ENCODE measurements around the gene PODNL1. TPM values are rescaled to one million over a fixed set of nuclear protein-coding genes. Genes with fewer than 3 reads are reported as not detected.

The PODNL1 gene
- total and polyA plus RNA-seq, 2 of the 13 experiments (the other 11 are each of a cell fraction or from before 2014, with no cell fraction given), result 0.18 TPM; not detected in 1

- Histone ChIP-seq H3K4me2 (ENCODE audit: low read depth, low read length) (no peak overlapping the region), H3K9me3 (ENCODE audit: low read length) (no peaks in the 10 kb centered on the region), H3K27ac (ENCODE audit: extremely low read length, insufficient read depth, low read length) (no peak overlapping the region), H2AFZ (ENCODE audit: low read length) (no peak overlapping the region), H3K79me2 (ENCODE audit: insufficient read depth, low read length) (no peaks in the 10 kb centered on the region), H3K36me3 (replicated peaks in 1 of 2; ENCODE audit: control insufficient read depth in 1 of 2, insufficient read depth in 2 of 2, low read length in 2 of 2) (peaks cover 12 to 39% of the 10 kb centered on the region in 2 experiments), H3K9ac (ENCODE audit: insufficient read depth, low read depth, low read length) (no peak overlapping the region), H3K27me3 (ENCODE audit: control insufficient read depth in 1 of 2, insufficient read depth in 2 of 2, low read length in 2 of 2) (no peaks in the 10 kb centered on the region), H4K20me1 (ENCODE audit: insufficient read depth, low read length) (no peaks in the 10 kb centered on the region), H3K4me1 (ENCODE audit: insufficient read depth, low read length) (no peaks in the 10 kb centered on the region), H3K4me3 (replicated peaks in 1 of 3; ENCODE audit: insufficient read depth in 1 of 3, low read depth in 2 of 3, low read length in 3 of 3) (no peak overlapping the region)
- 97% methylated on average over 54 of the region's 89 CpGs for WGBS (ENCODE audit: low lambda C conversion rate)
- ATAC-seq, result no peak
- intact Hi-C loops (cut with micrococcal nuclease; ENCODE audit: unreplicated experiment), result no loop called here
- in situ Hi-C loops (cut with HindIII; ENCODE audit: extremely low pct_ligation_motif_present, low pct_unique_long_range_greater_than_20kb), result no loop called here
- FAIRE-seq, result no peak
- no TSS peak for BruUV-seq (replicated peaks)
- DNase-seq (ENCODE audit: low spot score), result no peak
- CTCF ChIA-PET (ENCODE audit: low intra/inter-chr PET ratio, low total read pairs), result no interaction called here
- POLR2A ChIA-PET, result no interaction called here
- TF ChIP-seq ZNF296 (CRISPR knock-in tag; conservative IDR thresholded peaks at IDR 0.05) (no peak), AGO2 (optimal IDR thresholded peaks at IDR 0.05; ENCODE audit: low read depth, low read length) (peak; percentile 72)
Observed at GRCh38 chr19:13962699-13963602, 24.7 kb upstream of the PODNL1 start.

GRCh38 chr19:13961826-13962698, 23.8 kb upstream of the PODNL1 start:
- CTCF ChIA-PET (ENCODE audit: low intra/inter-chr PET ratio, low total read pairs), result no interaction called here
- POLR2A ChIA-PET, result interaction anchor here (0.9 kb wide), 1 partner anchor 70 kb away, joined by 3 read pairs; the partner anchor contains the start of gene IL27RA

More at GRCh38 chr19:13961826-13962698, 23.8 kb upstream of the PODNL1 start:
- BruUV-seq (replicated peaks), result no TSS peak
- H3K4me2 ChIP-seq (ENCODE audit: low read depth, low read length), result no peak overlapping the region
- in situ Hi-C loops (cut with HindIII; ENCODE audit: extremely low pct_ligation_motif_present, low pct_unique_long_range_greater_than_20kb), result no loop called here
- H3K79me2 ChIP-seq (ENCODE audit: insufficient read depth, low read length), result no peaks in the 10 kb centered on the region
- ATAC-seq (no peak), DNase-seq (ENCODE audit: low spot score) (no peak), FAIRE-seq (no peak)
- no peak overlapping the region for H3K27ac ChIP-seq (ENCODE audit: extremely low read length, insufficient read depth, low read length)
- 98% methylated on average over 26 of the region's 55 CpGs for WGBS (ENCODE audit: low lambda C conversion rate)
- H3K4me1 ChIP-seq (ENCODE audit: insufficient read depth, low read length), result no peaks in the 10 kb centered on the region
- intact Hi-C loops (cut with micrococcal nuclease; ENCODE audit: unreplicated experiment), result no loop called here
- peak; percentile 58 for TF ChIP-seq AGO2 (optimal IDR thresholded peaks at IDR 0.05; ENCODE audit: low read depth, low read length)
- no peak for TF ChIP-seq ZNF354B (CRISPR knock-in tag; IDR thresholded peaks at IDR 0.05)
- H3K9ac ChIP-seq (ENCODE audit: insufficient read depth, low read depth, low read length), result no peak overlapping the region
- no peak overlapping the region for H3K4me3 ChIP-seq (replicated peaks in 1 of 3; ENCODE audit: insufficient read depth in 1 of 3, low read depth in 2 of 3, low read length in 3 of 3)
- H4K20me1 ChIP-seq (ENCODE audit: insufficient read depth, low read length), result no peaks in the 10 kb centered on the region
- H3K27me3 ChIP-seq (ENCODE audit: control insufficient read depth in 1 of 2, insufficient read depth in 2 of 2, low read length in 2 of 2), result no peaks in the 10 kb centered on the region
- H3K9me3 ChIP-seq (ENCODE audit: low read length), result no peaks in the 10 kb centered on the region
- H2AFZ ChIP-seq (ENCODE audit: low read length), result no peak overlapping the region
- H3K36me3 ChIP-seq (replicated peaks in 1 of 2; ENCODE audit: control insufficient read depth in 1 of 2, insufficient read depth in 2 of 2, low read length in 2 of 2), result peaks cover 13 to 39% of the 10 kb centered on the region in 2 experiments
